ENCODE measurements around the gene TNRC6A.
A peak's percentile ranks its signal among the peaks of the same experiment; 100 is the strongest.

The TNRC6A gene

GRCh38 chr16:24773771-24774427 lies 44.4 kb downstream of the TNRC6A start:
- H3K4me3 ChIP-seq (ENCODE audit: low read depth, low read length), result no peak overlapping the region
- DNase-seq, result no peak
- no peaks in the 10 kb centered on the region for H3K27me3 ChIP-seq (replicated peaks)
- peaks cover 16% of the 10 kb centered on the region for H3K36me3 ChIP-seq (replicated peaks)
- in situ Hi-C loops (cut with HindIII; ENCODE audit: low pct_ligation_motif_present, low sequenced_read_pairs), result no loop called here
- no peak for TF ChIP-seq CTCF (IDR thresholded peaks at IDR 0.05; ENCODE audit: low read depth, low read length, missing control alignments)
- no peak overlapping the region for H3K27ac ChIP-seq

- no peak for TF ChIP-seq CTCF (IDR thresholded peaks at IDR 0.05; ENCODE audit: low read depth, low read length, missing control alignments)
- Histone ChIP-seq H3K4me3 (ENCODE audit: low read depth, low read length) (no peak overlapping the region), H3K27ac (no peak overlapping the region), H3K36me3 (replicated peaks) (peaks cover 16% of the 10 kb centered on the region), H3K27me3 (replicated peaks) (no peaks in the 10 kb centered on the region)
- in situ Hi-C loops (cut with HindIII; ENCODE audit: low pct_ligation_motif_present, low sequenced_read_pairs), result no loop called here
- no peak for DNase-seq
These were observed 45.1 kb downstream of the TNRC6A start for GRCh38 chr16:24774510-24774909.

- TF ChIP-seq CTCF (IDR thresholded peaks at IDR 0.05; ENCODE audit: low read depth, low read length, missing control alignments), result no peak
- Histone ChIP-seq H3K27ac (no peak overlapping the region), H3K27me3 (replicated peaks) (no peaks in the 10 kb centered on the region), H3K36me3 (replicated peaks) (peaks cover 23% of the 10 kb centered on the region), H3K4me3 (ENCODE audit: low read depth, low read length) (no peak overlapping the region)
- in situ Hi-C loops (cut with HindIII; ENCODE audit: low pct_ligation_motif_present, low sequenced_read_pairs), result no loop called here
- DNase-seq, result no peak
These were observed 46.0 kb downstream of the TNRC6A start for GRCh38 chr16:24775455-24775854.

- in situ Hi-C loops (cut with HindIII; ENCODE audit: low pct_ligation_motif_present, low sequenced_read_pairs), result no loop called here
- Histone ChIP-seq H3K27ac (no peak overlapping the region), H3K4me3 (ENCODE audit: low read depth, low read length) (no peak overlapping the region), H3K27me3 (replicated peaks) (no peaks in the 10 kb centered on the region), H3K36me3 (replicated peaks) (peaks cover 29% of the 10 kb centered on the region)
- TF ChIP-seq CTCF (IDR thresholded peaks at IDR 0.05; ENCODE audit: low read depth, low read length, missing control alignments), result no peak
- DNase-seq, result peak; percentile 34
These were observed 47.2 kb downstream of the TNRC6A start for GRCh38 chr16:24776501-24777220.

- H3K36me3 ChIP-seq (replicated peaks), result peaks cover 34% of the 10 kb centered on the region
- no peak for DNase-seq
- no peak for TF ChIP-seq CTCF (IDR thresholded peaks at IDR 0.05; ENCODE audit: low read depth, low read length, missing control alignments)
- H3K27ac ChIP-seq, result no peak overlapping the region
- in situ Hi-C loops (cut with HindIII; ENCODE audit: low pct_ligation_motif_present, low sequenced_read_pairs), result no loop called here
- H3K27me3 ChIP-seq (replicated peaks), result no peaks in the 10 kb centered on the region
- no peak overlapping the region for H3K4me3 ChIP-seq (ENCODE audit: low read depth, low read length)
These were observed 49.2 kb downstream of the TNRC6A start for GRCh38 chr16:24778671-24779070.

Measured in brain microvascular endothelial cell (primary cell).